Stimulated activated CD4-positive, alpha-beta T cell treated with anti-CD3 and anti-CD28 coated beads, Interleukin-1b, Interleukin-23, amount 100 ng/mL, for 48 hours (primary cell): ENCODE results near the gene ASPRV1.

ENCODE experiments used
- DNase-seq: peaks from one replicate; pipeline ENCODE4 v3.0.0-alpha.2; 2020

The ASPRV1 gene

DNA sequence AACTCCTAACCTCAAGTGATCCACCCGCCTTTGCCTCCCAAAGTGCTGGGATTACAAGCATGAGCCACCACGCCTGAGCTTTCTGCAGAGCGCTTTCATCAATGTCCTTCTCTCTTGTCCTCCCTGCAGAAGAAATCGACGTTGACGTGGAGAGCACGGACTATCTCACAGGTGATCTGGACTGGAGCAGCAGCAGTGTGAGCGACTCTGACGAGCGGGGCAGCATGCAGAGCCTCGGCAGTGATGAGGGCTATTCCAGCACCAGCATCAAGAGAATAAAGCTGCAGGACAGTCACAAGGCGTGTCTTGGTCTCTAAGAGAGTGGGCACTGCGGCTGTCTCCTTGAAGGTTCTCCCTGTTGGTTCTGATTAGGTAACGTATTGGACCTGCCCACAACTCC, 23.5 kb downstream of the ASPRV1 start:
- no peak for DNase-seq

DNA sequence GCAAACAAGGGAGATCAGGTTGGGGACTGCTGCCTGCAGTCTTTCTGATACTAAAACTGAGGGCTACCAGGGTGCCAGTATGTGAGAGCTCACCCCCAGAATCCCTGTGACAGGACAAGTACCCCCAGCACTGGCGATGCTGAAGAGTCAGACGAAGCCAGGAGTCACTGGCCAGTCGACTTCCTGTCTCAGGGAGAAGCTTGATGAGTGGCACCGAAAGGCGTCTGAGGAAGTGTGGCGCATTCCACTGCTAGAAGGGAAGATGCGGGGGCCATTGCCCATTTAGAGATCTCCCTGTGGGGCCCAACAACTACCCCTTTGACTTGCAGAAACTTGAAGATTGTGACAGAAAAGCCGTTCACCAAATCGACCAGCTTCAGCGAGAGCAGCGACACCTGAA, 24.5 kb downstream of the ASPRV1 start:
- DNase-seq: no peak

DNA sequence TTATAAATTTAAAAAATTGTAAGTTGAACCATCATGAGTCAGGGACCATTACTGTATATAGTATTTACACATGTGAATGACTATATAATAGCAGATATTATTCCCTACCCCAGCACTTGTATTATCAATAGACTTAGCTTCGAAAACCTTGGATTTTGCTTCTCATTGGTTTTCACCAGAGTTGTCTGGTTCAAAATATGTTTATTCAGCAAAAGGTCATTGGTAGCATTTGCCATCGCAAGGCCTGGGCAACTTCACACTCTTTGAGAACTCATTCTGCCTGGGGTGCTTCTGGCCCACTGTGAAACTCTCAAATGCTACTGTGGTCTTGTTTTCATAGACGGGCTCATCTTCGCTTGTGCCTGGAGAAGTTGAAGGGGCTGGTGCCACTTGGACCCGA, 26.4 kb downstream of the ASPRV1 start:
- no peak for DNase-seq

- DNase-seq: no peak
Observed at GRCh38 chr2:69934614-69934908, 26.9 kb downstream of the ASPRV1 start.

- peak; percentile 52 for DNase-seq
Observed at GRCh38 chr2:69933839-69934613, 27.4 kb downstream of the ASPRV1 start.

GRCh38 chr2:69933254-69933828, 28.1 kb downstream of the ASPRV1 start:
- DNase-seq: no peak

- DNase-seq: no peak
Observed at GRCh38 chr2:69932596-69932922, 28.9 kb downstream of the ASPRV1 start.

DNA sequence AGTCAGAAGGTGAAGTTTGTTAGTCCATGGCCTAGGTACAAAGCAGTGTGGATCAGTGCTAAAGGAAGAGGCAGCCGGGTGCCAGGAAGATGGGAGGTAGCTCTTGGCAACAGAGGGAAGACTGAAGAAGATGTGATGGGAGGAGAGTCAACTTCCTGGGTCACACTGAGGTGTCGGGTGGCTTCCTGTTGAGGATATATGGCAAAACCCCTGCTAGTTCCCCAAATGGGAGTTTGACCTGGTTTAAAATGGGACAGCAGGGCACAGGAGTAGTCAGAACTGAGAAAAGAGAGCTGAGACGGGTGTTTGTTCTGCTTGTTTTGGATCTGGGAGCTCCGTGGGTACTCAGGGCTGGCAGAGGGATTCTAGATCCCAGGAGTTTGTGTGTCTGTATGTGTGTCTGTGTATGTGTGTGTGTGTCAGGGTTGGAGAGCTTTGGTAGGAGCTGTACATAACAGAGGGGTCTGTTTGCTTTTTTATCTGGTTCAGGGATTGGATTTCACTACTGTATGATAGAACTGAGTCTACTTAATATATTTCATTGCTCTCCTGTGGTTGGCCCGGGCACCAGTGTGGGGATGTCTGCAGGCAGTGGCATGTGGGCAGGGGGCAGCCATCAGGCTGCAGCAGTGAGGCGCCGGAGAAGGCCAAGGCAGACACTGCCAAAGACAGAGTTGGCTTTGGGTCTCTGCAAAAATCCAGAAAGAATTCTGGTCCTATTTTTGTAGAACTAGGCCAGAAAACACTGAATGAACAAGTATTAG, 29.4 kb downstream of the ASPRV1 start:
- DNase-seq: no peak

GRCh38 chr2:69926849-69927515, 34.4 kb downstream of the ASPRV1 start:
- no peak for DNase-seq

GRCh38 chr2:69923116-69923515, 38.3 kb downstream of the ASPRV1 start:
- DNase-seq: no peak

DNA sequence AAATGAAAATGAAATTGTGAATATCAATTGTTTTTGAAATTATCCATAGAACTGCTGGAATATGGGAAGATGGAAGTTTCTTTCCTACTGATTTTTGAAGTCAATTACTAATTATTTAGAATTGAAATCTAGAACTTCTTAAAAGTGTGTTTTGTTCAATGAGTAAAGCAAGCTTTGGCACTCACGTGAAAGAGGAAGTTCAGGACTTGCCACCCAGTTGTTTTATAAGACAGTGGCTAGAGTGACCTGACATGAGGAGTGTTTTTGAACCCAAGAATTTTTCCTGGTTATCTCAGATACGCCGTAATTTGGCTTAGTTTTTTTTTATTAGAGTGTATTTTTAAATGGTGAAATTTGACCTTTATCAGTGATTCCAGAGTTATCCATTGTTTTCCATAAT, 43.0 kb downstream of the ASPRV1 start:
- no peak for DNase-seq

GRCh38 chr2:69917852-69918251, 43.6 kb downstream of the ASPRV1 start:
- DNase-seq: no peak

GRCh38 chr2:69916106-69916505, 45.3 kb downstream of the ASPRV1 start:
- no peak for DNase-seq

DNA sequence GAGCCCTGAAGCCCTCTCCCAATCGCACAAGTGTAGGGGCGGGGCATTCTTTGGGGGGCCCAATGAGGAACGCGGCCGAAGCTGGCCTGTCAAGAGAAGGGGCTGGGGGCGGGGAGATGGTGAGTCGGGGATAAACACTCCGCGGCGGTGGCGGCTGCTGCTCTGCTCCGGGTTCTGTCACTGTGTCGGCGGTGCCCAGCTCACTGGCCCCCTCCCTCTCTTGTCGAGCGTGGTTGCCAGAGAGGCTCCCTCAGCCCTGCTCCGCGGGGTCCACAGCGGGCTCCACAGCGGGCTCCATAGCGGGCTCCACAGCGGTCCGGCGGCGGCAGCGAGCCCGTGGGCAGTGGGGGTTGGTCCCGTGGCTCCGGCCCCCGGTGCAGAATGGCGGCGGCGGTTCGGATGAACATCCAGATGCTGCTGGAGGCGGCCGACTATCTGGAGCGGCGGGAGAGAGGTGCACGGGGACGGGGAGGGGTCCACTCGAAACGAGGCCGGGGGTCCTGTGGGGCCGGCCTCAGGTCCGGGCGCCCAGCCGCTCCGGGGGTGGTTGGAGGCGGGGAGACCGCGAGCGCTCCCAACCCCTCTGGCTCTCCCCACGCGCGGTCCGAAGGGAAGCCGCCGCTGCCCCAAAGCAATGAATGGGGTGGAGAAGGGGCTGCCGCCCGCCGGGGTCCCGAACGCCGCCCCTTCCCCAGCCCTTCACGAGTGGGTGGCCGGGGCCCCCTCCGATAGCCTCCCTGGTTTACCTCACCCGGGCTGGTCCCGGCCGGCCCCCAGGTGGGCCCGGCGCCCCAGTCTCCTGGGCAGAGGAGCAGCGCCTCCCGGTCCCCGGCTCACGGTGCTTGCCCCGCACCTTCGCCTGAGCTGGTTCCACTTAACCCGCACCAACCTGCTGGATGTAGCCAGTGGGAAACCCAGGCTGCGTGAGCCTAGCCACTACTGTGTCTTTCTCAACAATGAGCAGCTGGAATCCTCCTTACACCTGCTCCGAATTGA, 46.2 kb downstream of the ASPRV1 start, which contains the start of gene MXD1:
MXD1 (plus strand) TSS at position 160 of the 996 bp plus-strand sequence; CDS start at position 382, 222 bp downstream.
- DNase-seq: no peak

DNA sequence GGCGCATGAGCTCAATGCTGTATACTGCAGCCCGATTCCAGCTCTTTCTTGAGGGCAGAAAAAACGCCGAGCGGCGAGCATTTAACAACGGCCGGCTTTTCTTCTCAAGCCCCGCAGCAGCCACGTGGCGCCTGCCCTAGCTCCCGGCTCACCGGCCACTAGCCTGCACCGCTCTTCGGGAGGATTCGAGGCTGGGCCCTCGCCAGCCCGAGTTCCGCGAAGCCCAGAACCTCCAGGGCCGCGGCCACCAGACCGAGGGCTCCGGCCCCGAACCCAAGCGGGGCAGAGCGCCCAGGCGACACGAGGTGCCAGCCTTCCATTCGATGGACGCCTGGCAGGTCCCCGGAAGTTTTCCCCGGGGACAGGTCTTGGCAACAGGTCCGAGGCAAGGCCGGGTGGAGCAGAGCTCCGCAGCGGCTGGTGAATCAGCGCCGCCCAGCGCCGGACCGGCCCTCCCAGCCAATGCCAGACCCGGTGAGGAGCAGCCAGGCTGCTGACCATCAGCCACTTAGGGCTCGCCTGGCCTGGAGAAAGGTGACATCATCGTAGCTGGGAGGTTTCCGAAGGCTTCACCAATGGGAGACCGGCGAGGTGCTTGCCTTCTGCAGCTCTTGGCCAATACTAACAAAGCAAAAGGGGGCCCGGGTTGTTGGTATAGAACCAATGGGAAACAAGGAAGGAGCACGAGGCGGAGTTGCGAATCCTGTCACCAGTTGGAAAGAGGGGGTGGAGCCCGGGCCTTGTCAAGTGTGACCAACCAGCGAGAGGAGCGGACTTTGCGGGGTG, 47.1 kb downstream of the ASPRV1 start:
- DNase-seq: peak; percentile 100

DNA sequence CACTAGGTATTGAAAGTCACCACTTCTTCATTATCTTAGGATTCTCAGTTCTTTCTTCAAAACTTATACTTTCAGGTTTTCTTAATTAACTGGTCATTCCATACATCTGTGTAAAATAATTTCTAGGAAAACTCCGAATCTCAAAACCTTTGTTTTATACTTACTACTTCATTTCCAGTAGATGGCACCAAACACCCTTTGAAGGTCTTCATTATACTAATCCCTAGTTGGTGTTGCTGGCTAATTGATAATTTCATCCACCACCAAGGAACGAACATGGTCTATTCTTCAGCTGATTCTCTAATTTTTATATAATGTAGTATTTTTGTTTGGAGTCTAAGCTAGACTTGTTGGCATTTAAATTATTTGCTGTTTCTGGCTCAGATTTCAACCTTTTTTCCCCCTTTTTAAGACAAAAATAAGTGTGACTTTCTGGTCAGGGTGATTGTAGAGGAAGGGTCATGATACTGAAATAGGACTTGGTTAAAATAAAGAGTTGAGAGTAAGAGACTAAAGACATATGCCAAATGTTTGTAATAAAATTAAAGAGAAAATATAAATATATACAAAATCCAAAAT, 49.4 kb downstream of the ASPRV1 start:
- DNase-seq: no peak
